Activated T-helper 1 cell treated with Interleukin-2 at 50 U/mL for 16 hours (primary cell): ENCODE measurements around the gene SMIM23.

Source experiments
- DNase-seq: peaks from one replicate; pipeline ENCODE4 v3.0.0-alpha.2; 2020; ENCODE audit warnings: low read depth

The SMIM23 gene

DNA sequence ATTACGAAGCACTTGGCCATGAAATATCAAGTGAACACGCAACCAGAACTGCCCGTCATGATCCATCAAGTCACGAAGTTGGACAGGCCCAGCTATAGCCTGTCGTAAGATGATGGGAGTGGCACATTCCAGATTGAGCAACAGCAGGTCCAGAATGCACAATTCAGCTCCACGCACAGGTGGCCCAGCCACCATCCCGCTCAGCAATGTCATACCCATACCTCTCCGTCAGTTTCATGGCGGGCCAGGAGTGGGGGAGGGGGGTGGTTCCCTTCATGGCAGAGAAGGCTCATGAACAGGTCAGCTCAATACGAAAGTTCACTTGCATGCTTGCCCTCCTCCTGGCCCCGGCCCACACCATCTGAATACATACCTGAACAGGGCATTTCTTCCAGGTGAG lies 34.9 kb downstream of the SMIM23 start:
- DNase-seq, result no peak

DNA sequence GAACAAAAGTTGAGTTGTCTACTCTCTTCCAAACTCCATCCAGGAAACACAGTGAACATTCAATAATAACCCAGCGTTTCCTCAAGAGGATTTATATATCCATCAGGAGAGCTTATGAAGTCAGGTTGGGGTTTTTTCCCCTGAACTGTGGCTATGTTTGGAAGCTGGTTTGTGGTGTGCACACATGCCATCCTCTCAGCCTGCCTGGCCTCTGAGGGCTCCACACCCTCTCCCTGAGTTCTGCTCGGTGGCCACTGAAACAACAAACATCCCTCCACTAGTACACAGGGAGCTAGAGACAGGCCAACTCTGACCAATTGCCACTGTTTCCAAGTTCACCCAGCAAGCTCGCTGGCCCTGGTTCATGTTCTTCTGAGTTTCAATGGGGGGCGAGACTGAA lies 35.7 kb downstream of the SMIM23 start:
- DNase-seq, result no peak

DNA sequence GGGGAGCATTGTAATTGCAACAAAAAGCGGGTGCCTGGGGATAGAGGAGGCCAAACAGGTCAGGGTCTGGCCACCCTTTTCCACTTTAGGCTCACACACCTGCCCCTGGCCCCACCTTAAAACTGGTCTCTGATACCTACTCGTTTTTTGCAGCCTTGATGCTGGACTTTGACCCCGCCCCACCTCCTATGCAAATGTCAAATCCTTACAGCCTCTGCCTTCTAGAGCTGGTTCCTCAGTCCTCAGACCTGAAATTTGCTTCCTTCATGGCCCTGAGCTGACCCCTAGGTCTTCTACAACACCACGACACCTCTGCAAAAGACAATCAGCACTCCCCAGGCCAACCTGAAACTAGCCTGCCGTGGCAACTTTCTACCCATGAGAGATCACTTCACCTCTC lies 37.7 kb downstream of the SMIM23 start:
- no peak for DNase-seq

DNA sequence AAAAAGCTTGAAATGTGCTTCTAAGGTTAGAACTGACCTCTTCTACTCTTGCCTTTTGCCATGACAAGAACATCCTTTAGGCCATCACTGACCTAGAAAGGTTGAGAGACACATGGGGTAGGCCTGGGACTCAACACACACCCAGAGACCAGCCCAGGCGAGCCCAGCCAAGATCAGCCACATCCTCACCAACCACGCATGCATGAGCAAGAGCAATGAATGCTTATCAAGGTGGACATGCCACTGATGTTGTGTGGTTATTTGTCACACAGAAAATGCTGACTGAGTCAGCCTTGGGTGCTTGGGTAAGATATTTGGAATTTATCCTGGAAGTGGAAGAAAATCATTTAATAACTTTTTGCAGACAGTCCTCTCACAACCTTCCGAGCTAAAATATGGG lies 39.4 kb downstream of the SMIM23 start:
- DNase-seq, result no peak

DNA sequence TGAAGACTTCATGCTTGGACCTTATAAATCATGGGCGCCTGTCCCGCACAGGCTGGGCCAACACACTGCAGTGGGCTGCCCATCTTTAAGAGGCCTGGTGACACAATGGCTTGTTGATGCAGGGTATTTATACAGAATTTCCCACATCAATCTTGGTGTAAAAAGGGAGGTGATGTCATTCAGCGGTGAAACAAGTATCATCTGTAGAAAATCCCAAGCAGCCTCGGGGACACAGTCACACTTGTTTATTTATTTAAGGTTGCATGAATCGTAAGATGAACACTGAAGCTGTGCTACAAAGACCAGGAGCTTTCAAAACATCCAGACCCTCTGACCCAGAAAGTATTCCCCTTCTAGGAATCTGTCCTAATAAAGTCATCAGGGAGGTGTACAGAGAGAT lies 40.5 kb downstream of the SMIM23 start:
- DNase-seq, result no peak

DNA sequence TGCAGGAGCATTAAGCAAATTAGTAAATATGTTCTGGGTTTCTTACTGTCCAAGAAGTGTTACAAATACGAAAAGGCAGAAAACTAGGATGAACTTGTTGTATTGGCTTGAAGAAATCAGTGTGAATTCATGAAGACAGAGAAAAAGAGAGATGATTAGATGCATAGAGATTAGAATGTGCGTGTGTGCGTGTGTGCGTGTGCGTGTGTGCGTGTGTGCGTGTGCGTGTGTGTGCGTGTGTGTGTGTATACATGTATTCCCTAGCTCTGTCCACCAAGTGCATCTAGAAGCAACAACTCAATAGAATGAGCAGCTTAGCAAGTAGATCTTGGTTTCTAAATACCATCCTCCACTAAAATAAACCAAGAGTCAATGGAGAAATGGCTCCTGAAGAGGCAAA lies 41.5 kb downstream of the SMIM23 start:
- DNase-seq, result no peak

DNA sequence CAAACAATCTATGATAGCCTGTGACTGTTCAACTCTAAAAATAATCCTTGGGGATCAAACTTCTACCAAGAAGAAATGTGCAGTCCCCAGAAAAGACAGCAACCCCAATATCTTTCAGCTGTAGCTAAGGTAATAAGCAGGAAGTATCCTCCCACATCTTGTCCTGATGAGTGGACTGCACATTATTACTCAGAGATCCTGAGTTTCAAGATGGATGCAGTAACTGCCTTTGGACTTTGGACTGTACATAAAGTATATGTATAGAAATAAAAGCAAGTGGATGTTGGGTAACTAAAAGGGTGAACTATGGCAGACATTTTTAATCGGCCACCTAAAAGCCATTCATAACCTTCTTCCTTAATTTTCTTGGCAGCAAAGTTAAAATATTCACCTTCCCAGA lies 45.1 kb downstream of the SMIM23 start:
- no peak for DNase-seq

DNA sequence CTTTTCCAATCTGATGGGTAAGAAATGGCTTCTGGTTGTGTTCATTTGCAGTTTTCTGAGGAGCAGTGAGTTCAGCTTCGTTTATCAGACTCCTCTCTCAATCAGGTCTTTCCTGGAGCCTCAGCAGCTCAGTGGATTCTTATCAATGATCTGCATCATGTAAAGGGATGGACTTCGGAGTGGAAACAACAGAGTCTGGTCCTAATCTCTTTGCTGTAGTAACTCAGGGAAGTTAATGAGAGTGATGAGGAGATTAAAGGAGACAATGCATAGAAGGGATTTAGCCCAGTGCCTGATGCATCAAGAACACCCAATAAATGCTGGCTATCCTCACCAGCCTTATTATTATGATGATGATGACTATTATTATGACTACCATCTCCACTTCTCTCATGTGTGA lies 47.2 kb downstream of the SMIM23 start:
- no peak for DNase-seq

DNA sequence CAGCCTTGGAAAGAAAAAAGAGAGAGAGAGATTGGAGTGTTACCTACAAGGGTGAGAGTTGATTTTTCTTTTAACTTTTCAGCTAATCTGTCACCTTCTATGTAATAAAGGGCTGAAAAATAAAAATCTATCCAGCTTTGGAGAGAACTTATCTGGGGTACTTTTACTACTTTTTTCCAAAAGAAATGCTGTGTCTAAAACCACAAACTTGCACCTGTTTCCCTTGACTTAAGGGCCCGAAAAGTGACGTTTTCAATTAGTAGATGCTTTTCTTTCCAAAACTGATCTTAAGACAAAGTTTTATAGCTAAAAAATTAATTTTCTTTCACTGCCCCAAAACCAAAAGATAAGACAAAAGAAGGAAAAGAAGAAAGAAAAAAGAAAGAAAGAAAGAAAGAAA lies 48.8 kb downstream of the SMIM23 start:
- DNase-seq, result no peak

DNA sequence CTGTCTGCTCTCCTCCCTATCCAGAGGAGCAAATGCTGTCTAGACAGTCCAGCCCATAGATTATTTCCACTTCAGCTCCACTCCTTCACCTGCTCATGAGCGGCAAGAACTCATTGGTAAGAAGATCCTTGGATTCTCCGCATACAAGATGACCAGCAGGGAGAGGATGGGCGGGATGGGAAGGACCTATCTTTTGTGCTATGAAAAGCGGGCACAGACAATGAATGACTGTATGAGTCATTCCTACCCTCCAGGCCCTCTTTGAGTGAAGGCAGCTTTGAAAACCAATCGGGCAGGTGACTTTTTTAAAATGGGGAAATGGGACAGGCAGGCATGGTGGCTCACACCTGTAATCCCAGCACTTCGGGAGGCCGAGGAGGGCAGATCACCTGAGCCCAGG lies 49.4 kb downstream of the SMIM23 start:
- DNase-seq, result no peak

DNA sequence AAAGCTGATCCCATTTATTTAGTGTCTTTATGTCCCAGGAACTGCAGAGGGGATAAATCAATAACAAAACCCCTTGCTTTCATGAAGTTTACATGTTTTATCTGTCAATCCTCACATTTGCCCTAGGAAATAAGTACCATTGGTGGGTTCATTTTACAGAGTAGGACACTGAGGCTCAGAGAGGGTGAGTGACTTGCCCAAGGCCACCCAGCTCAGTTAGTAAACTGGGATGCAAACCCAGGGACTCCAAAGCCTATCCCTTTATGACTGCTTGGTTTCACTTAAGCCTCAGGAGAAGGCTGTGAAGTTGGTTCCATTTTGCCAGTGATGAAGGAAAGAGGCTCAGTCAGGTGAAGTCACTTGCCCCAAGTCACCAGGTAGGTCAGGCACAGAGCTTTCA lies 51.9 kb downstream of the SMIM23 start:
- no peak for DNase-seq

DNA sequence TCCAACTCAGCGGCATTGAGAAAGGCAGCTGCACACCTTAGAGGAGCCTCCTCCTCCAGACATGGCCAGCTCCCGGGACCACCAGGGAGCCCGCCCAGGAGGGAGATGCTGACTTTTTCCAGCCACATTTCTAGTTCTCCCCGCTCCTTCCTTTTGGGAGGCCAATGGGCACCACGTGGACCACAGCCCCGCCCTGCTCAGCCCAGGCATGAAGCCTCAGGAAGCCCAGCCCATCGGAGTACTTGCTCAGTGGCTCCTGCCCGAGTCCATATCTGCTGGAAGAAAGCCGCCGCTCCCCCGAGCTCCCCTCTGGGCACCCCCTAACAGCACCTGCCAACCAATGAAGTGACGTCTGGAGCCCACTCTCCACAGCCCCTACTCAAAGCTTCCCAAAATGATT lies 52.4 kb downstream of the SMIM23 start:
- no peak for DNase-seq

DNA sequence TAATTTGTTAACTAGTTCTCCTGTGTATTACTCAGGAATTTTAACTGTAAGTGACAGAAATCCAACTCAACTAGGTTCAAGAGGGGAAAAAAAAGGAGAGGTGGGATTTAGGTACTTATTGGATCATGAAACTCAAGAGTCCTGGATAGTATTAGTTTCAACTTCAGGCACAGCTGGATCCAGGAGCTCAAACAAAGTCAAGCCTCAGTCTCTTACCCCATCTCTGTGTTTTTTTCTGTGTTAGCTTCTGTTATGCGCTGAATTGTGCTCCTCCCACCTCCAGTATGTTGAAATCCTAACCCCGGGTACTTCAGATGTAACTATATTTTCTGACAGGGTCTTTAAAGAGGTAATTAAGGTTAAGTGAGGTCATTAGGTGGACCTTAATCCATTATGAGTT lies 53.5 kb downstream of the SMIM23 start:
- DNase-seq, result no peak

DNA sequence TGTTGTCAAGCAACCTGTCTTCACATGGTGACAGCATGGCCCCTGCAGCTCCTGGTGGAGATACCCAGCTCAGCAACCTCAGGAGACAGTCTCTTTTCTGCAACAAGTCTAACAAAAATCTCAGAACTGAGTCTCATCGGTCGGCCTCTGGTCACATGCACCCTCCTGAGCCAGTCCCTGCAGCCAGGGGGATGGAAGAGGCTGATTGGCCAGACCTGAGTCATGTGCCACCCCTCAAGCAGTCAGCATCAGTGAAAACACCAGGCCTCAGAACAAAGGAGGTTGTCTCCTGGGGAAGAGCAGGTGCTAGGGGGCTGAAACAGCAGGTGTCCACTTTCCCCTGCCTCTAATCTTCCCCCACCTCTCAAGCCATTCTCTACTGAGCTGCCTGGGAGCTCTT lies 54.4 kb downstream of the SMIM23 start:
- no peak for DNase-seq
